K562 (cell line): ENCODE data around the gene HDAC10. TPM values are rescaled to one million over a fixed set of nuclear protein-coding genes. Genes with fewer than 3 reads are reported as not detected.

Source experiments
- ATAC-seq: fragments of 200-7000 bp; cut with Tn5 transposase; 3 replicates; pipeline ENCODE4 v1.9.1; 2020; ENCODE audit warnings: moderate library complexity
- BruUV-seq: library from RNA; stranded (reverse); fragments of 400-500 nt; replicated peaks from 2 replicates; lab custom pipeline; 2021; lab: Mats Ljungman, UMichigan
- CTCF ChIA-PET: fragments of 300-600 bp; formaldehyde crosslinking; extraction: SDS; loops from one replicate; lab custom pipeline; 2021; ENCODE audit warnings: low intra/inter-chr PET ratio; lab: Yijun Ruan, JAX
- POLR2A ChIA-PET: fragments of 300-600, 350-650 bp; sonication (Branson Sonifier 250); formaldehyde crosslinking; extraction: SDS; loops from one replicate; lab custom pipeline; 2021; ENCODE audit warnings: antibody characterized with exemption, inconsistent platforms; lab: Yijun Ruan, JAX
- DNase-seq, 4 experiments: peaks; one replicate each; pipeline versions ENCODE4 v3.0.0 to v3.0.0-alpha.2; 2011 to 2018; ENCODE audit warnings: low spot score in 3 of 4, mixed read lengths in 3 of 4; ENCODE audit errors: extremely low read depth in 1 of 4
- FAIRE-seq: peaks from 2 replicates; lab custom pipeline; 2011; peaks lifted over from hg19 to GRCh38; lab: Jason Lieb, UNC
- H2AFZ ChIP-seq: 2 replicates; pipeline ENCODE4 v1.6.0; 2011; ENCODE audit warnings: low read depth, low read length, control low read depth, inconsistent platforms
- H3K27ac ChIP-seq: fragments of 200-600 bp; 3 replicates; pipeline ENCODE4 v1.8.0; 2011; ENCODE audit warnings: low read depth, mild to moderate bottlenecking, control low read depth, inconsistent platforms, low read length, moderate library complexity, mixed read lengths; ENCODE audit errors: extremely low read depth
- H3K27me3 ChIP-seq, 2 experiments: fragments of 300-600 bp in 1 of 2; 2 replicates in 1 of 2; 3 replicates in 1 of 2; pipeline versions ENCODE4 v1.6.0 to v1.8.0; 2011; ENCODE audit warnings: inconsistent platforms in 2 of 2, low read length in 2 of 2, mild to moderate bottlenecking in 1 of 2, mixed read lengths in 1 of 2, moderate library complexity in 1 of 2; ENCODE audit not compliant: control insufficient read depth in 2 of 2, insufficient read depth in 2 of 2
- H3K36me3 ChIP-seq: fragments of 300-600 bp; 3 replicates; pipeline ENCODE4 v1.8.0; 2011; ENCODE audit warnings: mild to moderate bottlenecking, low read length, inconsistent platforms; ENCODE audit not compliant: control insufficient read depth, insufficient read depth
- H3K4me1 ChIP-seq, 2 experiments: fragments of 200-600 bp in 1 of 2; replicated peaks in 1 of 2; 2 replicates in 1 of 2; 3 replicates in 1 of 2; pipeline versions ENCODE4 v1.5.1 to v1.8.0; 2011; ENCODE audit warnings: inconsistent platforms in 2 of 2, low read length in 2 of 2, mild to moderate bottlenecking in 1 of 2, mixed read lengths in 1 of 2, moderate library complexity in 1 of 2; ENCODE audit not compliant: control insufficient read depth in 2 of 2, insufficient read depth in 2 of 2
- H3K4me2 ChIP-seq: 2 replicates; pipeline ENCODE4 v1.6.1; 2011; ENCODE audit warnings: low read length, control low read depth, inconsistent platforms, mixed read lengths; ENCODE audit not compliant: insufficient read depth
- H3K4me3 ChIP-seq: fragments of 200-600 bp; sonication (generic), shearing (Covaris generic); 2 replicates; pipeline ENCODE4 v1.5.1; 2016; ENCODE audit warnings: control low read depth, inconsistent platforms
- H3K79me2 ChIP-seq: fragments of 200-600 bp; 3 replicates; pipeline ENCODE4 v1.8.0; 2011; ENCODE audit warnings: low read length, inconsistent platforms; ENCODE audit not compliant: control insufficient read depth, insufficient read depth
- H3K9ac ChIP-seq, 2 experiments: 2 replicates each; pipeline versions ENCODE4 v1.6.0 to v1.6.1; 2011; ENCODE audit warnings: low read depth in 2 of 2, low read length in 2 of 2, control low read depth in 1 of 2, inconsistent platforms in 1 of 2, mild to moderate bottlenecking in 1 of 2, mixed read lengths in 1 of 2; ENCODE audit not compliant: insufficient read depth in 1 of 2
- H3K9me1 ChIP-seq: one replicate; pipeline ENCODE4 v1.6.0; 2011; ENCODE audit warnings: inconsistent platforms, mild to moderate bottlenecking, low read length, moderate library complexity; ENCODE audit not compliant: control insufficient read depth, insufficient read depth
- H3K9me3 ChIP-seq: replicated peaks from 2 replicates; pipeline ENCODE4 v1.5.1; 2011; ENCODE audit warnings: low read depth, low read length, inconsistent platforms; ENCODE audit not compliant: control insufficient read depth, insufficient read depth
- H4K20me1 ChIP-seq: replicated peaks from 2 replicates; pipeline ENCODE4 v1.6.1; 2011; ENCODE audit warnings: low read length, inconsistent platforms, mixed read lengths; ENCODE audit not compliant: control insufficient read depth, insufficient read depth
- ATF6 ChIP-seq: sonication (generic); formaldehyde crosslinking; IDR thresholded peaks from 2 replicates; pipeline ENCODE4 v1.4.0; 2020; ENCODE audit warnings: mild to moderate bottlenecking, missing genetic modification reagents
- BRD4 ChIP-seq: fragments of 200-600 bp; sonication (generic); IDR thresholded peaks from 2 replicates; pipeline ENCODE4 v1.6.1; 2017; ENCODE audit warnings: inconsistent platforms
- DACH1 ChIP-seq: fragments of 450-650 bp; IDR thresholded peaks from 2 replicates; pipeline ENCODE4 v1.6.1; 2018; ENCODE audit not compliant: partially characterized antibody
- FOXA3 ChIP-seq, 2 experiments: fragments of 450-650 bp in 1 of 2; sonication (generic) in 1 of 2; formaldehyde crosslinking; IDR thresholded peaks in 1 of 2; conservative IDR thresholded peaks in 1 of 2; 2 replicates each; pipeline versions ENCODE4 v1.4.0 to v1.8.0; 2020 to 2022; ENCODE audit warnings: mild to moderate bottlenecking in 2 of 2, missing genetic modification reagents in 1 of 2
- FOXP4 ChIP-seq: sonication (generic); formaldehyde crosslinking; IDR thresholded peaks from 2 replicates; pipeline ENCODE4 v1.8.0; 2022; ENCODE audit warnings: mild to moderate bottlenecking, missing genetic modification reagents, borderline replicate concordance
- GTF2F1 ChIP-seq: IDR thresholded peaks from 2 replicates; pipeline ENCODE4 v1.6.1; 2011; ENCODE audit warnings: low read depth, low read length, improper control_type of control experiment
- MTA3 ChIP-seq: fragments of 450-650 bp; formaldehyde crosslinking; IDR thresholded peaks from 2 replicates; pipeline ENCODE4 v1.6.1; 2017; ENCODE audit warnings: mild to moderate bottlenecking, borderline replicate concordance
- PCBP1 ChIP-seq: fragments of 200-400 bp; formaldehyde crosslinking; IDR thresholded peaks from 2 replicates; pipeline ENCODE4 v1.6.1; 2018; ENCODE audit warnings: mild to moderate bottlenecking, low read depth, low read length; ENCODE audit not compliant: poor library complexity, severe bottlenecking
- RAD21 ChIP-seq, 2 experiments: fragments of 250-450 bp in 1 of 2; fragments of 450-650 bp in 1 of 2; sonication (Bioruptor Pico) in 1 of 2; formaldehyde crosslinking in 1 of 2; IDR thresholded peaks in 1 of 2; conservative IDR thresholded peaks in 1 of 2; 2 replicates each; pipeline versions ENCODE4 v1.4.0 to v1.8.0; 2020 to 2022; ENCODE audit warnings: mild to moderate bottlenecking in 2 of 2, moderate library complexity in 1 of 2
- RBBP5 ChIP-seq: fragments of 200-600 bp; sonication (generic); IDR thresholded peaks from 2 replicates; pipeline ENCODE4 v1.6.1; 2012; ENCODE audit warnings: borderline replicate concordance, mild to moderate bottlenecking, low read length, control low read depth, inconsistent platforms; ENCODE audit not compliant: insufficient read depth, poor library complexity, severe bottlenecking
- RFX7 ChIP-seq: fragments of 250-450 bp; sonication (Bioruptor Pico); IDR thresholded peaks from 2 replicates; pipeline ENCODE4 v1.5.1; 2021; ENCODE audit warnings: mild to moderate bottlenecking
- SMAD3 ChIP-seq: fragments of 450-650 bp; formaldehyde crosslinking; conservative IDR thresholded peaks from 2 replicates; pipeline ENCODE4 v1.4.0; 2020; ENCODE audit warnings: mild to moderate bottlenecking
- STAT5B ChIP-seq: fragments of 250-450 bp; sonication (Bioruptor Pico); IDR thresholded peaks from 2 replicates; pipeline ENCODE4 v1.8.0; 2021; ENCODE audit warnings: mild to moderate bottlenecking, inconsistent platforms
- YY1 ChIP-seq, 3 experiments: IDR thresholded peaks; 2 replicates each; pipeline ENCODE4 v1.6.1; 2011; ENCODE audit warnings: low read length in 2 of 3, mild to moderate bottlenecking in 2 of 3, moderate library complexity in 2 of 3, borderline replicate concordance in 1 of 3, control low read depth in 1 of 3, low read depth in 1 of 3; ENCODE audit not compliant: insufficient read depth in 3 of 3, insufficient replicate concordance in 2 of 3, control insufficient read depth in 1 of 3, insufficient read length in 1 of 3; ENCODE audit errors: extremely low read depth in 1 of 3
- ZNF12 ChIP-seq: sonication (generic); formaldehyde crosslinking; IDR thresholded peaks from 2 replicates; pipeline ENCODE4 v1.4.0; 2020; ENCODE audit warnings: mild to moderate bottlenecking, missing genetic modification reagents
- ZNF184 ChIP-seq: sonication (generic); formaldehyde crosslinking; IDR thresholded peaks from 2 replicates; pipeline ENCODE4 v1.5.0; 2020; ENCODE audit warnings: missing genetic modification reagents
- WGBS: fragments of 100-300 bp; shearing (Covaris generic); methylation state at CpG from one replicate; pipeline ENCODE4 v1.1.6; 2016; ENCODE audit warnings: low coverage, mixed read lengths; ENCODE audit not compliant: insufficient coverage; ENCODE audit errors: missing lambda C conversion rate; 5-methylcytosine and 5-hydroxymethylcytosine counted together
- in situ Hi-C: fragments of 300-500 bp; cut with MboI; formaldehyde crosslinking; loops from 4 replicates; pipeline ENCODE4 v1.15.0; 2018; ENCODE audit warnings: inconsistent platforms, mixed read lengths
- intact Hi-C: fragments of 100-400 bp; cut with micrococcal nuclease; formaldehyde crosslinking; loops from 2 replicates; pipeline ENCODE4 v1.14.2; 2022
- polyA plus RNA-seq, 8 experiments: library from polyadenylated mRNA; depleted of rRNA in 4 of 8; stranded (reverse) in 5 of 8; unstranded in 3 of 8; fragments of >200 nt; fragmentation: Nextera tagmentation in 2 of 8; fragmentation: Illumina TruSeq in 1 of 8; extraction: Ambion mirVana in 2 of 8; extraction: Trizol in 1 of 8; gene quantifications; 2 replicates each; pipeline versions ENCODE4 v1.2.1 to v1.2.3, GENCODE V29; 2011 to 2014; ENCODE audit warnings: inconsistent platforms in 1 of 8, missing spikeins in 1 of 8
- total RNA-seq, 7 experiments: library from RNA; depleted of rRNA in 6 of 7; stranded (reverse); fragments of >200 nt in 6 of 7; fragmentation: Illumina TruSeq in 2 of 7; extraction: Trizol in 2 of 7; gene quantifications; 2 replicates each; pipeline versions ENCODE4 v1.2.1 to v1.2.3, GENCODE V29; 2011 to 2021; ENCODE audit warnings: low replicate concordance in 1 of 7

The HDAC10 gene
- total and polyA plus RNA-seq, 9 of the 15 experiments (the other 6 are each of a cell fraction or from before 2014, with no cell fraction given) = 0.10 to 44.2 (median 6.5) TPM

- no peak for ATAC-seq
- peaks cover 6% of the 10 kb centered on the region; the same call in 1 of the 3 replicates for H3K79me2 ChIP-seq
- no peak for FAIRE-seq
- no peak overlapping the region for H3K27ac ChIP-seq
- no peaks in the 10 kb centered on the region for H3K27me3 ChIP-seq
- intact Hi-C loops = no loop called here
- in situ Hi-C loops = no loop called here
- ChIA-PET POLR2A (interaction anchor here (0.7 kb wide), 1 partner anchor 33 kb away, joined by 4 read pairs; no protein-coding TSS in a partner anchor), CTCF (interaction anchor here (2.4 kb wide), 1 partner anchor 62 kb away, joined by 10 read pairs; no protein-coding TSS in a partner anchor)
- TF ChIP-seq GTF2F1 (no peak), FOXP4 (CRISPR knock-in tag) (no peak), FOXA3 (CRISPR knock-in tag; conservative IDR thresholded peaks at IDR 0.05 in 1 of 2, IDR thresholded peaks at IDR 0.05 in 1 of 2) (no peak), RAD21 (CRISPR knock-in tag; conservative IDR thresholded peaks at IDR 0.05 in 1 of 2, IDR thresholded peaks at IDR 0.05 in 1 of 2) (no peak), ZNF184 (CRISPR knock-in tag) (no peak), BRD4 (no peak), PCBP1 (no peak), DACH1 (no peak), YY1 (IDR thresholded peaks at IDR 0.05; ENCODE audit: borderline replicate concordance in 1 of 3, control insufficient read depth in 1 of 3, extremely low read depth in 1 of 3, insufficient read depth in 3 of 3, insufficient read length in 1 of 3, insufficient replicate concordance in 2 of 3, low read depth in 1 of 3, low read length in 2 of 3) (no peak), MTA3 (no peak), RBBP5 (no peak), STAT5B (CRISPR knock-in tag) (no peak), RFX7 (CRISPR knock-in tag) (no peak), ZNF12 (CRISPR knock-in tag) (no peak), SMAD3 (no peak), ATF6 (CRISPR knock-in tag) (no peak)
- H4K20me1 ChIP-seq = 0 out of 2 replicates have a peak, but pooled peaks cover 3% of the 10 kb centered on the region
- H3K4me3 ChIP-seq = no peak overlapping the region
- H3K4me2 ChIP-seq = no peak overlapping the region
- no peak overlapping the region for H3K9ac ChIP-seq
- H3K9me3 ChIP-seq = 0 out of 2 replicates have a peak, but pooled peaks cover 2% of the 10 kb centered on the region
- no TSS peak for BruUV-seq
- no peak for DNase-seq
- H3K9me1 ChIP-seq = no peaks in the 10 kb centered on the region
- peaks cover 53% of the 10 kb centered on the region for H3K36me3 ChIP-seq
- H2AFZ ChIP-seq = no peak overlapping the region
- H3K4me1 ChIP-seq = peaks cover 0 to 37% of the 10 kb centered on the region in 2 experiments; a peak in 2 of 5 replicates
- WGBS = 92% methylated on average over 10 of the region's 22 CpGs
Observed at GRCh38 chr22:50208430-50208938, 42.6 kb downstream of the HDAC10 start.
